Hepatocyte (in vitro differentiated cells): ENCODE results near the gene RND2.

ENCODE experiments used
- CTCF ChIP-seq: fragments of 200-600 bp; sonication (generic); IDR thresholded peaks from 2 replicates; pipeline ENCODE4 v1.5.1; 2016; ENCODE audit warnings: antibody characterized with exemption, mild to moderate bottlenecking; ENCODE audit not compliant: poor library complexity
- EZH2 ChIP-seq: fragments of 200-600 bp; sonication (generic); IDR thresholded peaks from 2 replicates; pipeline ENCODE4 v1.6.1; 2016; ENCODE audit warnings: antibody characterized with exemption, mild to moderate bottlenecking, borderline replicate concordance
- EZH2phosphoT487 ChIP-seq: fragments of 200-600 bp; sonication (generic); IDR thresholded peaks from one replicate; pipeline ENCODE4 v1.6.1; 2018; ENCODE audit warnings: antibody characterized with exemption, mild to moderate bottlenecking, low read depth, moderate library complexity; ENCODE audit not compliant: unreplicated experiment, severe bottlenecking

DNA sequence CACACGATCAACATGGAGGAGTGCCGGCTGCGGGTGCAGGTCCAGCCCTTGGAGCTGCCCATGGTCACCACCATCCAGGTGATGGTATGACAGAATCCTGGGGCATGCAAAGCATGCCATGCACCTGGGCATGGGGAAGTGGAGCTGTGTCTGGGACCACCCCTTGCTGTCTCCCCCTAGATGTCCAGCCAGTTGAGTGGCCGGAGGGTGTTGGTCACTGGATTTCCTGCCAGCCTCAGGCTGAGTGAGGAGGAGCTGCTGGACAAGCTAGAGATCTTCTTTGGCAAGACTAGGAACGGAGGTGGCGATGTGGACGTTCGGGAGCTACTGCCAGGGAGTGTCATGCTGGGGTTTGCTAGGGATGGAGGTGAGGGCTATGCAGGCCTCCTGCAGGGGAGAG lies 11.7 kb upstream of the RND2 start:
- no peak for TF ChIP-seq CTCF
- no peak for TF ChIP-seq EZH2phosphoT487
- TF ChIP-seq EZH2: no peak
